HG03457 (cell line): ENCODE data around the gene ARMC9.
"Not testable (repeated sequence)": the region's sequence is repeated elsewhere in the genome, so short reads cannot be mapped to it uniquely, and the experiment has no call there.

Source experiments
- ATAC-seq: cut with Tn5 transposase; IDR thresholded peaks from one replicate; pipeline ENCODE4 v1.9.1; 2021; ENCODE audit warnings: moderate number of reproducible peaks; ENCODE audit not compliant: unreplicated experiment

Gene ARMC9, protein sequence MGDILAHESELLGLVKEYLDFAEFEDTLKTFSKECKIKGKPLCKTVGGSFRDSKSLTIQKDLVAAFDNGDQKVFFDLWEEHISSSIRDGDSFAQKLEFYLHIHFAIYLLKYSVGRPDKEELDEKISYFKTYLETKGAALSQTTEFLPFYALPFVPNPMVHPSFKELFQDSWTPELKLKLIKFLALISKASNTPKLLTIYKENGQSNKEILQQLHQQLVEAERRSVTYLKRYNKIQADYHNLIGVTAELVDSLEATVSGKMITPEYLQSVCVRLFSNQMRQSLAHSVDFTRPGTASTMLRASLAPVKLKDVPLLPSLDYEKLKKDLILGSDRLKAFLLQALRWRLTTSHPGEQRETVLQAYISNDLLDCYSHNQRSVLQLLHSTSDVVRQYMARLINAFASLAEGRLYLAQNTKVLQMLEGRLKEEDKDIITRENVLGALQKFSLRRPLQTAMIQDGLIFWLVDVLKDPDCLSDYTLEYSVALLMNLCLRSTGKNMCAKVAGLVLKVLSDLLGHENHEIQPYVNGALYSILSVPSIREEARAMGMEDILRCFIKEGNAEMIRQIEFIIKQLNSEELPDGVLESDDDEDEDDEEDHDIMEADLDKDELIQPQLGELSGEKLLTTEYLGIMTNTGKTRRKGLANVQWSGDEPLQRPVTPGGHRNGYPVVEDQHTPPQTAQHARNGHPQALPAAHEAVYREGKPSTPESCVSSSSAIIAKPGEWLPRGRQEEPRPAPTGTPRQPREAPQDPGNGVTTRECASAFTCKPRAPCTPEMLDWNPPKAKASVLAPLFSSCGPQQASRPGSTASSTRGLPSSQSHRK

DNA sequence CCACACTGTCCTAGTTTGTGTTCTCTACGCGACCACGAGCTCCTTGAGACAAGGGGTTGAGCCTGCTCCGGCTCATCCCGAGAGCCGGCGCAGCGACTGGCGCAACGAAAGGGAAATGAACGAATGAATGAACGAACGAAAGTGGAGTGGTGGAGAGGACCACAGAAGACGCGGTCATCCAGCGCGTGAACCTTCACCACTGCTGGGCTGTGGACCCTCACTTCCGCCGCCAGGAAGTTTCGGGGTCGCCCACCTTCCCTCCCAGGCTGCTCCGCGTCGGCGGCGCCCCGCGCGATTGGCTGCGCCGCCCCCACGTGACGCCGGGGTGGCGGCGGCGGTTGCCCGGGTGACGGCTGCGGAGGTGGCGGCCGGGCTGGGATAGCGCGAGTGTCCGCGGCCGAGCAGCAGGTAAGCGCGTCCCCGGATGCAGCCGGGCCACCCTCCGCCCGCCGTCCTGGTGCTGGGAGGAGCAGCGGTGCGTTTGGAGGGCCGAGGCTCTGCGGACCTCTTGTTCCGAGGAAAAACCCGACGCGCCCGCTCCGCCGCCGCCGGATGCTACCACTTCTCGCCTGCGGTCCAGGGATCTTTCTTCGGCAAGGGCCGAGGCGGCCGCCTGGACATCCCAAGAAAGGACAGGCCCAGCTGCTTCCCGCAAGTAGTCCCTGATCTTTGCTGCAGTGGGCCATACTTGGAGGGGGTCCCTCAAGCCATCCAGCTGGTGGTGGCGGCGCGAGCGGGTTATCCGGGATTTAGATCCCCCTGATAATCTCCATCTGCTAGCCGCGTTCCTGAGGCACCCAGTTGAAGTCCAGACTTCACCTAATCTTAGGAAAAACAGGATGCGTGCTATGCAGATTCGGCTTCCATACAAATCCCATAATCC lies at the start of gene ARMC9:
ARMC9 (plus strand) TSS at position 341 of the 883 bp plus-strand sequence. CDS start 7,608 bp downstream, outside the sequence.
- ATAC-seq = peak; percentile 93

DNA sequence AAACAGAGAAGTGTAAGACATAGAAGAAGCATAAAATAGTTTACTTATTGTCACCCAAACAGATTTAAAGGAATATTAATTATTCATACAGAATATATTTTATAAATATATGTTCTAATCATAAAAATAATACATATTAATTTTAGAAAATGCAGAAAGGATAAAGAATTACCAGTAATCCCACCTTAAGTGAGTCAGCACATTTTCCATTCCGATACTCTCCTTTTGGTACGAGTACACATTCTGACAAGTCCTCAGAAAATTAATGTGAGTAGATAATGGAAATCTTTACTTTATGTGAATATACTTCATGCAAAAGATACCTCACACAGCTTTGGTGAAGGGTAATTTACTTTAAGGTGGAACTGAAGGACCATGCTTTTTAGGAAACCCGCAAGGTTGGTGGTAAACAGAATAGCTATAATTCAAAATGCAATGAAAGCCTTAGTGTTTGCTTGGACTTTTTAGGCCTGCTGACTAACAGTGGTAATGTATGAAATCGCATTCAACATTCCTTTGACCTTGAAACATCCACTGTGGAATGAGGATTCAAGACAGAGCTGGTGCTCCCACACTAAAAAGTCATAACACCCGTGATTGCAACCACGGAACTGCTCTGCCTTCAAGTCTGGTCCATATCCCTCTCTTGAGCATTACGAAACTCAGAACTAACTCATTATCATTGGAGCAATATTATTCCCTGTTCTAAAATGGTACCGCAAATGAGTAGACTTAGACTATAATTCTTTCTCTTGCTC lies 45.5 kb upstream of the ARMC9 start:
- no peak for ATAC-seq

DNA sequence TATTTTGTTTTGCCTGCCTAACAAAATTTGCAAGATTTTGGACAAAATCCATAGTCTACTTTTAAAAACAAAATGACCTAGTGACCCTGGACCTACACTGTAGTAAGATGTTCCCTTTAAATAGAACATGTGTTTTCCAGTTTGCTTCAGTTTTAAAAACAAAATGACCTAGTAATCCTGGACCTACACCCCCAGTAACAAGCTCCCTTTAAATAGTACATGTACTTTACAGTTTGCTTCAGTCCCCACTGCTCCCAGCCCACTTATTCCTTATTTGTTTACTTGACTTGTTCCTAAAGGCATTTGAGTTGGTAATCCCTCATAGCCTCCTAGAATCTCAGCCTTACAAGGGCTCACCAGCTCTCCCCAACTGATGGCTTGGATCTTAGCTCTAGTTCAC lies 39.1 kb upstream of the ARMC9 start:
- no peak for ATAC-seq

DNA sequence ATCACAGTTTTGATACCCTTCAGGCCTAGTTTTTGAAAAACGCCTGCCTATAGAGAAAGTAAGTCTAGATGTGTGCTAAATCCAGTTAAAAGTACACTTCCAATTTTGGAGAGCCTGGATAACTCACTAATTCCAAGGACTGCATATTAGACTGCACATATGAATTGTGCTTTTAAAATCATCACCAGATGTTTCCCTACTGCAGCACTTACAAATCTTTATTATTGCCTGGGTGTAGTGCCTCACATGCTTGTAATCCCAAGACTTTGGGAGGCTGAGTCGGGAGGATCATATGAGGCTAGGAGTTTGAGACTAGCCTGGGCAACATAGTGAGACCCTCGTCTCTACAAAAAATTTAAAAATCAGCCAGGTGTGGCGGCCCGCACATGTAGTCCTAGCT lies 37.7 kb upstream of the ARMC9 start:
- no peak for ATAC-seq

DNA sequence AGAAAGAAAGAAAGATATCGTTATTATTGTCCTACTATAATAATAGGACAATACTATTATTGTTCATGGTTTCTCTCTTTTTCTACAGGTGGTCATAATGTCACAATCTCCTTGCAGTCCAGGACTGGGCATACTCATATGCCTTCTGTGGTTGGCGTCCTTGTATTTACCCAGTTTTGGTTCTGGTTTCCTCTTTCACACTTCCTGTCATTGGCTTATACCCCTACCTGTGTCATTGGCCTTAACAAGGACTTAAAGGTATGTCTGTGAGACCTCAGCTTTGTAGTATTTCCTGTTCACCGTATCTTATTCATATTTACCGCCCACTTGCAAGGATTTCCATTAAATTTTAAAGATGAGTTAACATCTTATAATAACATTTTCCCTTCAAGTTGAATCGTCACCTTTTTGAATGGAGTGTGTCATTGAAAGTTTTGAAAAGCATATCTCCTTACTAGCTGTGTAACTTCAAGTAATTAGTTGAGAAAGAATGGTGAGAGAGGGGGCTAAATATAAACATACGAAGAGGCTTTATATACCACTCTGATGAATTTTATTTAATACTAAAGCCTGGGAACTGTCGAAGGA lies 37.1 kb upstream of the ARMC9 start:
- ATAC-seq = no peak

DNA sequence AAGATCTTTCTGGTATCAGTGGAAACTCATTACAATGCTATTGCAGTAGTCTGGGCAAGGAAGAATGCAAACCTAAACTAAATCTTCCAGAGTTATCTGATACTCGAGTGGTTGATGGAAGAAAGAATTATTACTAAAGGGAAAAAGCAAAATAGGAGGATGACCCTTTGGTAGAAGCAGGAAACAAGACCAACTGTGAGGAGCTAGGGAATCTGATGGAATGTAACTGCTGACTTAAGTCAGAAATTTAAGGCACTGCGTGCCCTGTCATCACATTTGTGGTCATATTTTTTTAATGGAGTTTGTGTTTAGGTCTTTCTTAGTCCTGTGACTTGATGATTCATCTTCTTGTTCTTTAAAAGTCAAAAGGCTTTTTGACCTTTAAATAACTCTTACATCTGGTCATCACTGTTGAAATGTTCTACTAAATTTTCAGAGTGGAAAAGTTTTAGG lies 36.5 kb upstream of the ARMC9 start:
- ATAC-seq = no peak

DNA sequence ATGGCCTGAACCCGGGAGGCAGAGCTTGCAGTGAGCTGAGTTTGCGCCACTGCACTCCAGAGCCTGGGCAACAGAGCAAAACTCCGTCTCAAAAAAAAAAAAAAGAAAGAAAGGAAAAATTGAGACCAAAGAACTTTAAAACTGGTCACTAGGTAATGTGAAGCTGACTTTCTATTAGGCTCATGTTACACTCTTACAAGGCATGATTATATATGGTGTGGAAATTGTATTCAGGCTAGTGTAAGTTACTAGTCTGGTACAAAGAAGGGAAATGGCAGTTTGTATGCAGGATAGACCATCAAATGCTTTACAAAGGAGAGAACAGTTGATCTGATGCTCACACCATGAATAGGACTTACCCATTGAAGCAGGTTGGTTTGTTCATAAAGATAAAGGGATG lies 35.4 kb upstream of the ARMC9 start:
- no peak for ATAC-seq

DNA sequence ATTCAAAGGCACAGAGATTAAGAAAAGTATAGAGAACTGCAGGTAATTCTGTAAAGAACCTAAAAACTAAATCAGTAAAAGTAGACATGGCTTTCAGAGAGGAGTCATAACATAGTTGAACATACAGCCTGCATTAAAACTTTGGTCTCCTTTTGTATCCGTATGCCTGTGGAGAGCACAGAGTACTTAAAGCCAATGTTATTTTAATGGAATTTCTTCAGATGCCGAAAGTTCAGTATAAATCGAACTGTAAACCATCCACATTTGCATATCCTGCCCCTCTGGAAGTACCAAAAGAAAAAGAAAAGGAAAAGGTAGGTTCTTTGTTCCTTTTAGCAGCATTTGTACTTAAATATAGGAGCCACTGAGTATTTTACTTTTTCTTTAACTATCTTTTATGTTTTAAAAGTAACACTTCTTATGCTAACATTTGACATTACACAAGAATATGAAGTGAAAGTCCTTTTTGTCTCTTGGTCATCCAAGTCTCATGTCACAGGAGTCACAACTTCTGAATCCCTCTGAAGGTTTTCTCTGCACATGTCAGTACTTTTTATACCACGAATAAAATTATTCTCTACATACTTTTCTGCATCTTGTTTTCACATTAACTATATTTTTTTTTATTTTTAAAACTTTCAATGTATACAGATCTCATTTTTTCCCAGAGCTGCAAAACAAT lies 34.9 kb upstream of the ARMC9 start:
- no peak for ATAC-seq

DNA sequence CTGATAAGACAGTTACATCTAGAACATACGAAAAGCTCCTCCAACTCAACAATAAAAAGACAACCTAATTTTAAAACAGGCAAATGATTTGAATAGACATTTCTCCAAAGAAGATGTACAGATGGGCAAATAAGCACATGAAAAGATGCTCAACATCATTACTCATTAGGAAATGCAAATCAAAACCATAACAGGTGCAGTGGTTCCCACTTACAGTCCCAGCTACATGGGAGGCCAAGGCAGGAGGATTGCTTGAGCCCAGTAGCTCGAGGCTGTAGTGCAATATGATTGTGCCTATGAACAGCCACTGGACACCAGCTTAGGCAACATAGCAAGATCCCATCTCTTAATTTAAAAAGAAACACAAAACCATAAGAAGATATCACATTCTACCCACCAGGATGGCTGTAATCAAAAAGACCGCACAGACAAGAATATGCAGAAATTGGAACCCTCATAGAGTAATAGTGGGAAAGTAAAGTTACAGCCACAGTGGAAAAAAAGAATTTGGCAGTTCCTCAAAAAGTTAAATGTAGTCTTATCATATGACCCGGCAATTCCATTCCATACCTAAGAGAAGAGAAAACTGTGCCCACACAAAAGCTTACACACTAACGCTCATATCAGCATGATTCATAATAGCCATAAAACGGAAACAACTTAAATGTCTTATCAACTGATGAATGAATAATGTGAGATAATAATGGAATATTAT lies 30.5 kb upstream of the ARMC9 start:
- ATAC-seq = no peak

DNA sequence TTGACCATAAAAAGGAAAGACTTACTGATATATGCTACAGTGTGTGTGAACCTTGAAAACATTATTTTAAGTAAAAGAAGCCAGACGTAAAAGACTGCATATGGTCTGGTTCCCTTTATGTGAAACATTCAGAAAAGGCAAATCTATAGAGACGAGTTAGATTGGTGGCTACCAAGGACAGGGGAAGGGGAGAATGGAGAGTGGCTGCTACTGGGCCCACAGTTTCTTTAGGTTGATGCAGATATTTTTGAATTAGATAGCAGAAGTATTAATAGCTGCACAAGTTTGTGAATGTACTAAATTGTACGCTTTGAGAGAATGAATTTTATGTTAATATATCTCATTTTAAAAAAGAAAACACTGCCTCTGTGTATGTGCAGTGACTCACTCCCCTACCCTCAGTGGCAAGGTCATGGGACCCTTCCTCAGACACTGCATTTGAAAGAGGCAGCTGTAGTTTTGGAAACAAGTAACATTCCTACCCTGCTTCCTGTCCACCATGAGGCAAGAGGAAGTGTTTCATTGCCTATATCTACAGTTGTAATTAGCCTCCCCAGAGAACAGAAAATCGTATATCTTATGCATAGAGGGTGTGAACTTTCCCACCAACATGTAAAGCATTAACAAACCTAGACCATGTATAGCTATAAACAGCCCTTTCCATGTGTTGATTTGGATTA lies 29.8 kb upstream of the ARMC9 start:
- ATAC-seq = no peak

DNA sequence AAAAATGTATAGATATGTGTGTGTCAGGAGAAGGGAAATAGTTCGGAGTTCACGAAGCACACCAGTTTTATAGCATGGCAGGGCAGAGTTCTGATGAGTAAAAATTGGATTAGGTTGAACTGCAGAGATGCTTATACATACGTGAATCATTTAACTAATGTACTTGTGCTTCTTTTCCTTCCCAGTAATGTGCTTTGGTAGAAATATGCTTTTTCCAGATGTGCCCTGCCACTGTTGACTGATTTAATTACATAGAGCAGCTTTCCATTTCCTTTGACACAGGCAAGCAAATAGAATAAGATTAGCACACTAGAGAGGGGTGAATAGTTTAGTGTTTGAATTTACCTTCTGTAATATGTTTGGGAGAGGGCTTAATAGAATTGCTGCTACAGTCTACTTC lies 28.9 kb upstream of the ARMC9 start:
- no peak for ATAC-seq

DNA sequence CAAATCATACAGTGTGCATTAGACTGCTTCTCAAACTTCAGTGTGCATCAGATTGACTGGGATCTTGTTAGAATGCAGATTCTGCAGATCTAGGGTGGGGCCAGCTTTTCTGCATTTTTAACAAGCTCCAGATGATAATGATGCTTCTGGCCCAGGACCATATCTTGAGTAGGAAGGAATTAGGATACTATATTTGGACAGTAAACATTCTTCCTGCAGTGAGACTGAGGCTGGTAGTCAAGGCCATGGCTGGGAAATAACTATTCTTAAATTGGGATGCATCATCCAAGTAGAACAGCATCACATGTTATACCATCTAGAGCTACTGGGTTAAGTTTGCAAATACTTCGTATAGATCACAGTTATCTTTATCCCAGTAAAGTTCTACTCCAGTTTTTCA lies 28.4 kb upstream of the ARMC9 start:
- ATAC-seq = no peak

DNA sequence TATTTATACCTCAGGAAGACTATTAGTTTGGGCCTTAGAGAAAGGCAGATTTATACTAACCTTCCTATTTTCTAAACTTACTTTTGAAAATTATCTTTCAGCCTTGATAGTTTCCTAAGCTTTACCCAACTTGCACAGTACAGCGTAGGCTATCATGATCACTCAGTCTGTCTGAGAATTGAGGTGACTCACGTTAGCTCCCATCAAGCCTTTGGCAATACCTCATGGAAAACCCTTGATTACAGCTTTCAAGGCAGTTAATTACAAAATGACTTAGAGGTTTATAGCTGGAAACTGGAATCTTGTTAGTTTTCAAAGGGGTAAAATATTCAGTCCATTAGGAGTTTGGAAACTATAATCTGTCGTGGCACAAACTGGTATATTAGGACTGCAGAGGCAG lies 26.4 kb upstream of the ARMC9 start:
- no peak for ATAC-seq

DNA sequence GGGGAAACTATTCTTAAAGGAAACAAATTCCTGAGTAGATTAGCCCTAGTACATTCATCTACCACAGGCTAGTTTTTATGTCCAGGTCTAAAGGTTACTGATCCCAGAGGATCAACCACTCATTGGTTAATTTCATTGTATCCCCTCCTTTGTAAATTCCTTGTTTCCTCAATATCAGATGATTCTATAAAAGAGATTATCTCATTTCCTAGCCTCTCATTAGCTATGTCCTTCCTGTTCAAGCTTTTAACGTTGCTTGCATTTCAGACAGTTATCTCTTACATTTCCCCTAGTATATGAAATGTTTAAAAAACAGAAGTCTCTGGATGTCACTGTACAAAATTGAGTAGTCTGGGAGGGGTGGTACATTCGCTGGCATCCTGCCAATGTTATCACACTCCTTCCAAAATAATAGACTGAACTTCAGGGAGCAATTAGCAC lies 24.2 kb upstream of the ARMC9 start:
- no peak for ATAC-seq

DNA sequence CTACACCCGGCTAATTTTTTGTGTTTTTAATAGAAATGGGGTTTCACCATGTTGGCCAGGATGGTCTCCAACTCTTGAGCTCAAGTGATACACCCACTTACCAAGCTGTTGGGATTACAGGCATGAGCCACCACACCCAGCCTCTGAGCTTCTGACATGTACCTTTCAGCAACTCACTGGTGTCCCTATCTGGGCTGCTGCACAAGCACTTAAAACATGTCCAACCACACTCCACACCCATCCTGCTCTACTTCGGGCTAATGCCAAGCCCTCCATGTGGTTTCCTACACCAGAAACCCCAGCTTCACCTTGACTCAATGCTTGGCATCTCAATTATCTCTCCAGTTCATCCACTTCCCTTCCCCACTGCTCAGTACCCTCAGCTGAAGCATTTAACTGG lies 22.4 kb upstream of the ARMC9 start:
- ATAC-seq = no peak

DNA sequence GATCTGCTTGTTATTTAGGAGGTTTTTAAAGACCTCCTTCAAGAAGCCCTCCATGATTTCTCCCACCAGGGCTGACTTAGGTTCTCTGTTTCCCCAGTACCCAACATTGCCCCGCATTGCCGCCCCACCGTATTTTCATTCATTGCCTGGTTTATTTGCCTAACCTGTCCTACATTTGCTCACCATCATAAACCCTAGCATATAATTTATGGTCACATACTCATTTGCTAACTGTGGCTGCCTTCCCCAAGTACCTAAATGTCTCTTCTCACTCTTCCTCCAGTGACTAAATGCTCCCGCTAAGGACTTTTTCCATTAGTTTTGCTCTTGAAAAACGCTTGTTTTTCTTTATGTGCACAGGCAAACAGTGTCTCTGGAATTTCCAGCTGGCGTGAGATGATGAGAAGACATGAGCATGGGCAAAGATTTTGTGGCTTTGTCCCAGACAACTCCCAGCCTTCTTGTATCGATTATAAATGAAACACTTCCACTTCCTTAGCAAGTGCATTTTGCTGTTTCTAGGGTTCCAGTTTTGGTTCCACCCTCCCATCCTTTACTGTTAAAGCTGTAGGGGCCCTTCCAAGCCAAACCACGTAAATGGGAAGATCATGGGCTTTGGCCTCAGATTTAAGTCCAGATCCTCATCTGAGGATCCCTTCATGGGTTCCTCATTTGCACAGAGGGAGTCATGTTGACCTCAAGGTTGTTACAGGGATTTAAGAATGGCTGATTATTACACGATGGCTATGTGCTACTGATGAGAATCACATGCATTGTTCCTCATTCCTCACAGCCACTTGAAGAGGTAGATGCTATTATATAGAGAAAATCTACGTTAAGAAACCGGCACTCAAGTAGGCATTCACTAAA lies 21.0 kb upstream of the ARMC9 start:
- no peak for ATAC-seq

DNA sequence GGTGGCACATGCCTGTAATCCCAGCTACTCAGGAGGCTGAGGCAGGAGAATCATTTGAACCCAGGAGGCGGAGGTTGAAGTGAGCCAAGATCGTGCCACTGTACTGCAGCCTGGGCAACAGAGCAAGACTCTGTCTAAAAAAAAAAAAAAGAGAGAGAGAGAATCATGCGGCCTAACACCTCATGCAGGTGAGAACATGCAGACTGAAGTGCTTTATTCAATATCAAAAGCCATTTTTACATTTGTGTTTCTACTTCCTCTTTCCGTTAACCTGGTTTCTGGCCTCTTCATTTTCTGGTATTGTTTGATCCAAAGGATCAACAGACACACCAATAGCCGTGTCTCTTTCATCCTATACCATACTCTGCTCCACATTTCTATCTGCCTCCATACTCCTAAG lies 19.6 kb upstream of the ARMC9 start:
- ATAC-seq = not testable (repeated sequence)
